Activated CD4-positive, alpha-beta T cell treated with anti-CD3 and anti-CD28 coated beads, Interleukin-2, amount 50 U/mL, for 1 hour (primary cell): Measurements from ENCODE around the gene DSP.

Source experiments
- DNase-seq: peaks from one replicate; pipeline ENCODE4 v3.0.0-alpha.2; 2020

DSP gene

GRCh38 chr6:7535498-7535897 is 6.0 kb upstream of the DSP start:
- no peak for DNase-seq

DNA sequence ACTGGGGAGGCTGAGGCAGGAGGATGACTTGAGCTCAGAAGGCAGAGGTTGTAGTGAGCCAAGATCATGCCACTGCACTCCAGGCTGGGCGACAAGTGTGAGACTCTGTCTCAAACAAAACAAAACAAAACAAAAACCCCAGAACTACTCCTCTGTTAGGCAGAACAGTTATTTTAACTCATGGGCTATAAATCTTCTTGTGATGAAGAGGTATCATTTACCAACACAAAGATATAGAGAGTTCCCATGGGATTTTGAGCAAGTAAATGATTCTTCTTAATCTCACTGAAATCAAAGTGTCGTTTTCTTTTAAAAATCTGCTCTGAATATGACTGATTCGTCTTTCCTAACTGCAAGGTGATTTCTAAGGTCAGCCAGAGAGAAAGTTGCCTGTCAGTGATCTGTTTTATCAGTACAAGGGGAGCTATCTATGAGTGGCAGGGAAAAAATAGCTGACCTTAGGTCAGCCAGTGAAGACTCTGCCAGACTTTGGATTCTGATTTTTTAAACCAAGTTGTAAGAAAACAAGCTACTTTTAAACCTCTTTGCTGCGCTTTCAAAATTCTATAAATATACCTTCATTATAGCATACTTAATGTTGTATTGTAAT is 3.8 kb upstream of the DSP start:
- DNase-seq = no peak

DNA sequence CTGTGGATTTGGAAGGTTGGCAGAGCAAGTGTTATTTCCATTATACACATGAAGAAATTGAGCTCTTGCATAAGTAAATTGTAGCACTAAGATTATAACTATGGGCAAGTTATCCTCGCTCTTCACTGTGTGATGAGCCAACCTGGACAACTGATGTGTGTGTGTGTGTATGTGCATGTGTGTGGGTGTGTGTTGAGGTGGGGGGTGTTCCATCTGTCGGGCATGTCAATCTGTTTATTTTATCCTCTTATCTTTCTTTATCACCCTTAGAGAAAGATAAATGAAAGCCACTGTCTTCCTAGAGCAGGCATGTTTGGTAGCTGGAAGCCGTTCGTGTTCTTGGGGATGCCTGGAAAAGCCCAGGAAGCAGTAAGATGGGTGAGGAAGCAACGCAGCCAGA is 3.0 kb upstream of the DSP start:
- no peak for DNase-seq

GRCh38 chr6:7540595-7540994 is 876 bp upstream of the DSP start:
- DNase-seq = no peak

DNA sequence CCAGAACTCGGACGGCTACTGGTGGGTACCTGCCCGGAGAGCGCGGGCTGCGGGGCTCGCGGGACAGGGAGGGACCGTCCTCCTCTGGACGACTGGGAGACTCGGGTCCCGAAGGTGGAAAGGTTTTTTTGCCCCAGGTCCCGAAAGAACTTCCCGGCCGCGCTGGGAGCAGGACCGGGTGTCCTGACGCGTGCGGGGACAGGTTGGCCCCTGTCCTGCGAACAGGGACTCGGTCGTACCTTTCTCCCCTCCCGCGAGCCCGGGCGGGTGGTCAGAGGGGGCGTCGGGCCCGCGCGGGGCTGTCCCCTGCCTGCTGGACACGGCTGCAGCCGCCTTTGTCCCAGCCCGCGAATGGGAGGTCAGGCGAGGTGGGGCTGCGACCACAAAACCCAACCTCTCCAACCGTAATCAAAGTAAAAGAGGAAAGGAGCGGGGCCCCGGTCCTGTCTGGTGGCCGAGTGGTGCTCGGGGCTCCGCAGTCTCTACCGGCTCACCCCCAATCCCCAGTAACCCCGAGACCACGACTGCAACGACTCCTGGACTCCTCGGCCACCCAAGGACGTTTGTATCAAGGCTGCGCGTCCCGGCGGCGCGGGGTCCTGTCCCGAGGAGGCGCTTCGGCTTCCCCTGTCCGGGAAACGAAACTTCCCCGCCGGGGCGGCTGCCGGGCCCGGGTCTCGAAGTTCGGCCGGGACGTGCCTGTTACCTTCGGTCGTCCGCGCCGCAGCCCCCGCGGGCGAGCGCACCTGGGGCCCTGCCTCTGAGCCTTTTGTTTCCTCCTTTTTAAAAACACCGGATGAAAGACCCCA is 798 bp downstream of the DSP start:
- DNase-seq = no peak

GRCh38 chr6:7542874-7543624 is 1.6 kb downstream of the DSP start:
- DNase-seq = no peak

GRCh38 chr6:7543789-7544424 is 2.4 kb downstream of the DSP start:
- DNase-seq = no peak

DNA sequence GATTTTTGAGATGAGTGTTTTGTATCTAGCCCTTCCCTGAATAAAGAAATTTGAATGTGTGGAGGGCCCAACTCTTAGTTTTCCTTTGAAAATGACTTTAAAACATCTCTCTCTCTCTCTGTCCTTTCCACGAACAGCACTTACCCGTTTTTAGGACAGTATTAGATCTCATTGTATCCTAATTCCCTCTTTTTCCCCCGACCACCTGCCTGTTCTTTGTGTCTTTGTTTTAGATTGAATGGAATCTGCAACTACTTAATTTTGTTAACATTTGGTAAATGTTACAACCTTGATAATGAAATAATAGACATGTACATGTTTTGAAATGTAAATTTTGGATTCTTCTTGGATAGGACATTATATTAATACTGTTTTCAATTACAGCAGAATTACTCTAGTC is 3.1 kb downstream of the DSP start:
- no peak for DNase-seq

GRCh38 chr6:7545316-7546019 is 4.0 kb downstream of the DSP start:
- DNase-seq = no peak

GRCh38 chr6:7546020-7546369 is 4.5 kb downstream of the DSP start:
- no peak for DNase-seq

GRCh38 chr6:7546383-7546782 is 4.9 kb downstream of the DSP start:
- DNase-seq = no peak

- no peak for DNase-seq
Observed at GRCh38 chr6:7546896-7547295, 5.4 kb downstream of the DSP start.

- DNase-seq = no peak
Observed at GRCh38 chr6:7547315-7547714, 5.8 kb downstream of the DSP start.

DNA sequence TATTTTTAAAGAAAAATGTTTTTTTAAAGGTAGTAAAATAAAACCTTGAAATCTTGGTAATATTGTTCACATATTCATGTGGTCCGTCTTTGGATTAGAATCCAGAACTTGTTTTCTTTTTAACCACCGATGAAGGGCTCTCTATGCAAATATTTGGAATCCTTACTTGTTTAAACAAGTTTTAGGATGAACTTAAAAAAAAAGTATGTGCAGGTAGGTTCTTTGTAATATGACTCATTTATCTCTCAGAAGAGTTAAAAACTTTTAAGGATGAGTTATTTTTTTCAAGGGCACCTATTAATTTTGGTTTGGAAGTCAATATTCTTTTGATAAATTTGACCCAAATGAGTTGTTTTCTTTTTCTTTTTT is 8.9 kb downstream of the DSP start:
- no peak for DNase-seq

- no peak for DNase-seq
Observed at GRCh38 chr6:7554533-7555275, 13.2 kb downstream of the DSP start.

DNA sequence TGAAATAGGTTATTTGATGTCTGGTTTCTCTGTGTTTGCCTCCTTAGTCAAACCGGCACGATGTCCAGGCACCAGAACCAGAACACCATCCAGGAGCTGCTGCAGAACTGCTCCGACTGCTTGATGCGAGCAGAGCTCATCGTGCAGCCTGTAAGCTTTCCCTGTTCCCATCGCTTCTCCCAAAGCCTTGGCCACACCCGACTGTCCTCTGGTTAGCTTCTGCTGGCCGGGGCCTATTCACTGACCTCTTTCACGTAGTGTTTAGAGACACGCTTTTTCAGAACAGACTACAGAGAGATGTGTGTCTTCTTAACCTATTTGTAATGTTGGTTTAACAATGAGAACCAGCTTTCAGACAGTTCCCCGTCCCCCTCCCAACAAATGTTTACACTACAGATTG is 14.2 kb downstream of the DSP start:
- no peak for DNase-seq

- no peak for DNase-seq
Observed at GRCh38 chr6:7556394-7557106, 15.1 kb downstream of the DSP start.

- DNase-seq = no peak
Observed at GRCh38 chr6:7557652-7558051, 16.2 kb downstream of the DSP start.

DNA sequence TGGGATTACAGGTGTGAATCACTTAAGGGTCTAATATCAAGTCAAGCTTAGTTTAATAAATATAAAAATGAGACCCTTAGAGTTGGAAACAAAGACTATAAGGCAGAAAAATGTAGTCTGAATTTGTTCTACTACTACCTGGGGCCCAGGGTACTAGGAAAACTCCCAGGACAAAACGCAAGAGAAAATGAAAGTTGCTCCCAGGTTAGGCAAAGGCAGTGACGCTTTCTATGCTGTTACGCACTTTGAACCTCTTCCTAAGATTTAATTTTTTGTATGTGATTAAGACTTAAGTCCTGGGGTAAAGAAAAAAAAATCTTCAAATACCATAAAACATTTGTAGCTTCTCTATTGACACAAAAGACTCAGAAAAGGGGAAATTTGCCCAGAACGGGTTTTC is 17.3 kb downstream of the DSP start:
- no peak for DNase-seq

- no peak for DNase-seq
Observed at GRCh38 chr6:7559196-7559595, 17.7 kb downstream of the DSP start.

GRCh38 chr6:7559651-7560385 is 18.3 kb downstream of the DSP start:
- no peak for DNase-seq
